Neural cell (in vitro differentiated cells): ENCODE measurements around the gene CD40. TPM values are rescaled to one million over a fixed set of nuclear protein-coding genes. Genes with fewer than 3 reads are reported as not detected.

Experiments used
- H2AFZ ChIP-seq: fragments of 200-600, 300-800 bp; sonication (generic), shearing (Covaris generic); 2 replicates; pipeline ENCODE4 v1.6.0; 2014; ENCODE audit warnings: low read depth, mild to moderate bottlenecking, antibody characterized with exemption, low read length, moderate library complexity
- H3F3A ChIP-seq: fragments of 200-600 bp; shearing (Covaris generic); 2 replicates; pipeline ENCODE4 v1.6.1; 2016; ENCODE audit warnings: mild to moderate bottlenecking, moderate library complexity, mixed read lengths, antibody characterized with exemption, low read length; ENCODE audit not compliant: insufficient read depth, poor library complexity, severe bottlenecking
- H3K27ac ChIP-seq: fragments of 200-600, 300-800 bp; sonication (generic), shearing (Covaris generic); 2 replicates; pipeline ENCODE4 v1.5.1; 2014; ENCODE audit warnings: mild to moderate bottlenecking, low read length, moderate library complexity
- H3K27me3 ChIP-seq: fragments of 300-800, 200-600 bp; sonication (generic), shearing (Covaris generic); 2 replicates; pipeline ENCODE4 v1.6.0; 2014; ENCODE audit warnings: mild to moderate bottlenecking, low read depth, low read length, moderate library complexity; ENCODE audit not compliant: insufficient read depth
- H3K36me3 ChIP-seq: fragments of 300-800, 200-600 bp; sonication (generic), shearing (Covaris generic); 2 replicates; pipeline ENCODE4 v1.5.1; 2014; ENCODE audit warnings: mild to moderate bottlenecking, antibody characterized with exemption, low read length, moderate library complexity; ENCODE audit not compliant: insufficient read depth
- H3K4me2 ChIP-seq: fragments of 300-800, 200-600 bp; sonication (generic), shearing (Covaris generic); 2 replicates; pipeline ENCODE4 v1.6.0; 2014; ENCODE audit warnings: mild to moderate bottlenecking, low read length
- H3K4me3 ChIP-seq: fragments of 300-800, 200-600 bp; sonication (generic), shearing (Covaris generic); 2 replicates; pipeline ENCODE4 v1.5.1; 2014; ENCODE audit warnings: mild to moderate bottlenecking, low read length, moderate library complexity
- H3K79me2 ChIP-seq: fragments of 200-600 bp; shearing (Covaris generic); replicated peaks from 2 replicates; pipeline ENCODE4 v1.6.0; 2014; ENCODE audit warnings: mild to moderate bottlenecking, low read length, moderate library complexity; ENCODE audit not compliant: insufficient read depth
- H3K9ac ChIP-seq: fragments of 300-800, 200-600 bp; sonication (generic), shearing (Covaris generic); 2 replicates; pipeline ENCODE4 v1.6.1; 2016; ENCODE audit warnings: mild to moderate bottlenecking, low read length, mixed read lengths
- H3K9me2 ChIP-seq: fragments of 200-600 bp; shearing (Covaris generic); 2 replicates; pipeline ENCODE4 v1.6.1; 2016; ENCODE audit warnings: mild to moderate bottlenecking, low read length, mixed read lengths; ENCODE audit not compliant: insufficient read depth
- H3K9me3 ChIP-seq: fragments of 200-600, 300-800 bp; sonication (generic), shearing (Covaris generic); 2 replicates; pipeline ENCODE4 v1.6.1; 2016; ENCODE audit warnings: mild to moderate bottlenecking, mixed run types, low read length, moderate library complexity, mixed read lengths
- H4K20me1 ChIP-seq: fragments of 200-600 bp; shearing (Covaris generic); 2 replicates; pipeline ENCODE4 v1.6.1; 2016; ENCODE audit warnings: mild to moderate bottlenecking, mixed run types; ENCODE audit not compliant: insufficient read depth
- CTCF ChIP-seq: fragments of 450-650 bp; IDR thresholded peaks from 2 replicates; pipeline ENCODE4 v1.5.1; 2014; ENCODE audit warnings: antibody characterized with exemption, mild to moderate bottlenecking, moderate library complexity; ENCODE audit not compliant: poor library complexity, severe bottlenecking
- EP300 ChIP-seq: fragments of 450-650 bp; conservative IDR thresholded peaks from 2 replicates; pipeline ENCODE4 v1.6.1; 2014; ENCODE audit warnings: antibody characterized with exemption, mild to moderate bottlenecking, moderate library complexity; ENCODE audit not compliant: poor library complexity, severe bottlenecking
- EZH2 ChIP-seq: fragments of 200-600, 300-800 bp; shearing (Covaris generic), sonication (generic); IDR thresholded peaks from 2 replicates; pipeline ENCODE4 v1.6.1; 2014; ENCODE audit warnings: antibody characterized with exemption, low read length, borderline replicate concordance, mild to moderate bottlenecking; ENCODE audit not compliant: insufficient read depth, poor library complexity, severe bottlenecking
- MXI1 ChIP-seq: fragments of 450-650 bp; conservative IDR thresholded peaks from 2 replicates; pipeline ENCODE4 v1.6.1; 2014; ENCODE audit warnings: antibody characterized with exemption, mild to moderate bottlenecking; ENCODE audit not compliant: poor library complexity, severe bottlenecking
- POLR2AphosphoS5 ChIP-seq: IDR thresholded peaks from 2 replicates; pipeline ENCODE4 v1.6.1; 2012
- RAD21 ChIP-seq: fragments of 450-650 bp; conservative IDR thresholded peaks from 2 replicates; pipeline ENCODE4 v1.6.1; 2014; ENCODE audit warnings: antibody characterized with exemption, mild to moderate bottlenecking, moderate library complexity
- REST ChIP-seq: IDR thresholded peaks from 2 replicates; pipeline ENCODE4 v1.6.1; 2012; ENCODE audit warnings: borderline replicate concordance
- SMC3 ChIP-seq: fragments of 450-650 bp; conservative IDR thresholded peaks from 2 replicates; pipeline ENCODE4 v1.6.1; 2014; ENCODE audit warnings: antibody characterized with exemption, mild to moderate bottlenecking, moderate library complexity; ENCODE audit not compliant: poor library complexity
- TAF1 ChIP-seq: IDR thresholded peaks from 2 replicates; pipeline ENCODE4 v1.6.1; 2012; ENCODE audit warnings: low read depth
- polyA plus RNA-seq: library from polyadenylated mRNA; depleted of rRNA; stranded (reverse); fragments of >200 nt; gene quantifications from 2 replicates; pipeline ENCODE4 v1.2.3, GENCODE V29; 2014

CD40 gene
- polyA plus RNA-seq, 1 donor from 2014 or later = not detected

- no peaks in the 10 kb centered on the region for H3K9me2 ChIP-seq
- TF ChIP-seq POLR2AphosphoS5 = no peak
- TF ChIP-seq MXI1 = no peak
- no peak for TF ChIP-seq EP300
- no peak for TF ChIP-seq SMC3
- TF ChIP-seq RAD21 = no peak
- no peaks in the 10 kb centered on the region for H3F3A ChIP-seq
Measured at GRCh38 chr20:46083101-46083500, 35.0 kb upstream of the CD40 start.

GRCh38 chr20:46083531-46084061, 34.5 kb upstream of the CD40 start:
- TF ChIP-seq REST (no peak), EP300 (no peak), SMC3 (no peak), RAD21 (no peak), EZH2 (no peak), TAF1 (no peak), CTCF (no peak), POLR2AphosphoS5 (no peak)
- Histone ChIP-seq H3K79me2 (peaks cover 96% of the 10 kb centered on the region), H2AFZ (no peak overlapping the region), H3K9ac (no peak overlapping the region), H3K4me2 (no peak overlapping the region), H3K27ac (no peak overlapping the region), H3K36me3 (no peaks in the 10 kb centered on the region), H3K9me2 (no peaks in the 10 kb centered on the region), H3K4me3 (no peak overlapping the region), H4K20me1 (peaks cover 34% of the 10 kb centered on the region), H3K9me3 (no peaks in the 10 kb centered on the region), H3F3A (no peaks in the 10 kb centered on the region), H3K27me3 (no peaks in the 10 kb centered on the region)

More at GRCh38 chr20:46083101-46083500, 35.0 kb upstream of the CD40 start:
- Histone ChIP-seq H3K27ac (no peak overlapping the region), H3K9me3 (no peaks in the 10 kb centered on the region), H4K20me1 (peaks cover 34% of the 10 kb centered on the region), H3K9ac (no peak overlapping the region), H3K36me3 (no peaks in the 10 kb centered on the region), H3K27me3 (no peaks in the 10 kb centered on the region), H2AFZ (no peak overlapping the region), H3K4me3 (no peak overlapping the region), H3K79me2 (peaks cover 96% of the 10 kb centered on the region), H3K4me2 (no peak overlapping the region)
